HepG2 (cell line): ENCODE results near the gene HDAC4. TPM values are rescaled to one million over a fixed set of nuclear protein-coding genes. Genes with fewer than 3 reads are reported as not detected.

Experiments
- ATAC-seq: fragments of 200-7000 bp; cut with Tn5 transposase; 3 replicates; pipeline ENCODE4 v1.9.1; 2020; ENCODE audit warnings: mild to moderate bottlenecking, moderate library complexity
- BruUV-seq: library from RNA; stranded (reverse); fragments of 400-500 nt; replicated peaks from 2 replicates; lab custom pipeline; 2021; lab: Mats Ljungman, UMichigan
- CTCF ChIA-PET: fragments of 300-600 bp; formaldehyde crosslinking; extraction: SDS; loops from one replicate; lab custom pipeline; 2021; ENCODE audit warnings: low total read pairs, inconsistent platforms, low intra/inter-chr PET ratio; lab: Yijun Ruan, JAX
- POLR2A ChIA-PET: fragments of 350-600 bp; sonication (Branson Sonifier 250); formaldehyde crosslinking; loops from one replicate; lab custom pipeline; 2020; ENCODE audit warnings: antibody characterized with exemption, inconsistent platforms; lab: Yijun Ruan, JAX
- DNase-seq: peaks from one replicate; pipeline ENCODE4 v3.0.0-alpha.2; 2015; ENCODE audit warnings: low spot score
- FAIRE-seq: peaks from 3 replicates; lab custom pipeline; 2011; peaks lifted over from hg19 to GRCh38; lab: Jason Lieb, UNC
- H2AFZ ChIP-seq: one replicate; pipeline ENCODE4 v1.6.1; 2011; ENCODE audit warnings: low read length, inconsistent platforms
- H3K27ac ChIP-seq: fragments of 300-600 bp; 3 replicates; pipeline ENCODE4 v1.8.0; 2011; ENCODE audit warnings: mixed run types, mild to moderate bottlenecking, mixed read lengths, low read length, inconsistent platforms; ENCODE audit not compliant: insufficient read depth; ENCODE audit errors: extremely low read length
- H3K27me3 ChIP-seq, 2 experiments: fragments of 200-600 bp in 1 of 2; 2 replicates in 1 of 2; 3 replicates in 1 of 2; pipeline versions ENCODE4 v1.6.0 to v1.8.0; 2011; ENCODE audit warnings: low read length in 2 of 2, mild to moderate bottlenecking in 2 of 2, moderate library complexity in 2 of 2, inconsistent platforms in 1 of 2; ENCODE audit not compliant: insufficient read depth in 2 of 2, control insufficient read depth in 1 of 2
- H3K36me3 ChIP-seq, 2 experiments: fragments of 200-600 bp in 1 of 2; replicated peaks in 1 of 2; 2 replicates in 1 of 2; 3 replicates in 1 of 2; pipeline versions ENCODE4 v1.5.1 to v1.8.0; 2011; ENCODE audit warnings: low read length in 2 of 2, inconsistent platforms in 1 of 2; ENCODE audit not compliant: insufficient read depth in 2 of 2, control insufficient read depth in 1 of 2
- H3K4me1 ChIP-seq: 2 replicates; pipeline ENCODE4 v1.5.1; 2012; ENCODE audit warnings: low read length, inconsistent platforms; ENCODE audit not compliant: insufficient read depth
- H3K4me2 ChIP-seq: 2 replicates; pipeline ENCODE4 v1.6.0; 2011; ENCODE audit warnings: low read depth, low read length, inconsistent platforms
- H3K4me3 ChIP-seq, 3 experiments: fragments of 200-600 bp in 1 of 3; sonication (generic), shearing (Covaris generic) in 1 of 3; replicated peaks in 1 of 3; 2 replicates each; pipeline ENCODE4 v1.5.1; 2011 to 2016; ENCODE audit warnings: low read length in 3 of 3, inconsistent platforms in 2 of 3, low read depth in 2 of 3, mild to moderate bottlenecking in 2 of 3, control low read depth in 1 of 3, mixed read lengths in 1 of 3; ENCODE audit not compliant: insufficient read depth in 1 of 3
- H3K79me2 ChIP-seq: one replicate; pipeline ENCODE4 v1.6.1; 2011; ENCODE audit warnings: low read length, inconsistent platforms; ENCODE audit not compliant: insufficient read depth
- H3K9ac ChIP-seq: 2 replicates; pipeline ENCODE4 v1.6.0; 2011; ENCODE audit warnings: mild to moderate bottlenecking, low read depth, low read length, inconsistent platforms; ENCODE audit not compliant: insufficient read depth
- H3K9me3 ChIP-seq: 2 replicates; pipeline ENCODE4 v1.5.1; 2012; ENCODE audit warnings: mild to moderate bottlenecking, low read length
- H4K20me1 ChIP-seq: 2 replicates; pipeline ENCODE4 v1.6.0; 2011; ENCODE audit warnings: inconsistent platforms, mild to moderate bottlenecking, low read length, moderate library complexity; ENCODE audit not compliant: insufficient read depth
- FOXC1 ChIP-seq: sonication (generic); formaldehyde crosslinking; IDR thresholded peaks from 2 replicates; pipeline ENCODE4 v1.8.0; 2022; ENCODE audit warnings: mild to moderate bottlenecking, missing genetic modification reagents, borderline replicate concordance
- GRHL1 ChIP-seq: sonication (generic); formaldehyde crosslinking; conservative IDR thresholded peaks from 2 replicates; pipeline ENCODE4 v1.8.0; 2022; ENCODE audit warnings: missing genetic modification reagents
- TBL1XR1 ChIP-seq: fragments of 150-350 bp; IDR thresholded peaks from 2 replicates; pipeline ENCODE4 v1.6.1; 2014; ENCODE audit warnings: borderline replicate concordance, low read length; ENCODE audit not compliant: partially characterized antibody
- ZFX ChIP-seq: sonication (generic); formaldehyde crosslinking; IDR thresholded peaks from 2 replicates; pipeline ENCODE4 v1.4.0; 2020; ENCODE audit warnings: mild to moderate bottlenecking, low read depth, missing genetic modification reagents, moderate library complexity
- ZNF546 ChIP-seq: sonication (generic); formaldehyde crosslinking; conservative IDR thresholded peaks from 2 replicates; pipeline ENCODE4 v1.8.1; 2023; ENCODE audit warnings: mild to moderate bottlenecking, missing genetic modification reagents
- ZNF710 ChIP-seq: sonication (generic); formaldehyde crosslinking; IDR thresholded peaks from 2 replicates; pipeline ENCODE4 v1.5.0; 2020; ENCODE audit warnings: mild to moderate bottlenecking, missing genetic modification reagents, borderline replicate concordance
- ZNF746 ChIP-seq: sonication (generic); formaldehyde crosslinking; IDR thresholded peaks from 2 replicates; pipeline ENCODE4 v1.8.0; 2022; ENCODE audit warnings: mild to moderate bottlenecking, missing genetic modification reagents
- ZZZ3 ChIP-seq: sonication (generic); formaldehyde crosslinking; IDR thresholded peaks from 2 replicates; pipeline ENCODE4 v1.4.0; 2020; ENCODE audit warnings: missing genetic modification reagents, mild to moderate bottlenecking, borderline replicate concordance
- WGBS: methylation state at CpG from one replicate; pipeline ENCODE4 v1.1.6; 2017; ENCODE audit warnings: low lambda C conversion rate; 5-methylcytosine and 5-hydroxymethylcytosine counted together
- in situ Hi-C: cut with HindIII; loops from 2 replicates; pipeline ENCODE4 v1.10.0; 2017; ENCODE audit warnings: low pct_unique_long_range_greater_than_20kb; ENCODE audit not compliant: extremely low pct_ligation_motif_present
- intact Hi-C: fragments of 100-400 bp; cut with micrococcal nuclease; formaldehyde crosslinking; loops from one replicate; pipeline ENCODE4 v1.10.0; 2022; ENCODE audit not compliant: unreplicated experiment
- polyA plus RNA-seq, 8 experiments: library from polyadenylated mRNA; depleted of rRNA in 3 of 8; stranded (reverse) in 7 of 8; unstranded in 1 of 8; fragments of >200 nt; fragmentation: Illumina TruSeq in 4 of 8; extraction: Trizol in 4 of 8; gene quantifications; 2 replicates each; pipeline versions ENCODE4 v1.2.1 to v1.2.3, GENCODE V29; 2011 to 2016; ENCODE audit warnings: low read depth in 4 of 8, missing spikeins in 1 of 8, mixed read lengths in 1 of 8; ENCODE audit not compliant: insufficient read depth in 1 of 8
- total RNA-seq, 5 experiments: library from RNA; depleted of rRNA; stranded (reverse); fragments of >200 nt; fragmentation: Illumina TruSeq; extraction: Trizol; gene quantifications; 2 replicates each; pipeline ENCODE4 v1.2.3, GENCODE V29; 2016; ENCODE audit warnings: low read depth in 1 of 5

HDAC4 gene
- total and polyA plus RNA-seq, 2 of the 13 experiments (the other 11 are each of a cell fraction or from before 2014, with no cell fraction given) = 10.1 to 11.5 TPM

GRCh38 chr2:239307221-239307569 is 93.6 kb downstream of the HDAC4 start:
- H3K27me3 ChIP-seq = no peaks in the 10 kb centered on the region
- H3K4me3 ChIP-seq = no peak overlapping the region
- H3K36me3 ChIP-seq = peaks cover 0 to under 1% of the 10 kb centered on the region in 2 experiments; a peak in 1 of 5 replicates
- TF ChIP-seq ZNF710 (CRISPR knock-in tag) (no peak), ZNF546 (no peak), ZFX (CRISPR knock-in tag) (no peak), GRHL1 (CRISPR knock-in tag) (no peak), ZZZ3 (CRISPR knock-in tag) (no peak), TBL1XR1 (no peak), ZNF746 (CRISPR knock-in tag) (no peak), FOXC1 (CRISPR knock-in tag) (no peak)
- DNase-seq (no peak), FAIRE-seq (no peak), ATAC-seq (no peak)
- H3K9ac ChIP-seq = no peak overlapping the region
- H3K4me1 ChIP-seq = no peaks in the 10 kb centered on the region
- ChIA-PET POLR2A (no interaction called here), CTCF (no interaction called here)
- no peak overlapping the region for H3K4me2 ChIP-seq
- in situ Hi-C loops (no loop called here), intact Hi-C loops (no loop called here)
- WGBS = 94% methylated on average over 8 of the region's 8 CpGs
- H2AFZ ChIP-seq = no peak overlapping the region
- H3K27ac ChIP-seq = no peak overlapping the region
- peaks cover 31% of the 10 kb centered on the region for H3K79me2 ChIP-seq
- no TSS peak for BruUV-seq
- peaks cover 51% of the 10 kb centered on the region; the same call in 1 of the 2 replicates for H4K20me1 ChIP-seq
- H3K9me3 ChIP-seq = no peaks in the 10 kb centered on the region
